ENCODE measurements around the gene RIBC1. TPM values are rescaled to one million over a fixed set of nuclear protein-coding genes. Genes with fewer than 3 reads are reported as not detected.

RIBC1 gene
- total and polyA plus RNA-seq, 9 of the 15 experiments (the other 6 are each of a cell fraction or from before 2014, with no cell fraction given): 0.07 to 0.51 (median 0.44) TPM

DNA sequence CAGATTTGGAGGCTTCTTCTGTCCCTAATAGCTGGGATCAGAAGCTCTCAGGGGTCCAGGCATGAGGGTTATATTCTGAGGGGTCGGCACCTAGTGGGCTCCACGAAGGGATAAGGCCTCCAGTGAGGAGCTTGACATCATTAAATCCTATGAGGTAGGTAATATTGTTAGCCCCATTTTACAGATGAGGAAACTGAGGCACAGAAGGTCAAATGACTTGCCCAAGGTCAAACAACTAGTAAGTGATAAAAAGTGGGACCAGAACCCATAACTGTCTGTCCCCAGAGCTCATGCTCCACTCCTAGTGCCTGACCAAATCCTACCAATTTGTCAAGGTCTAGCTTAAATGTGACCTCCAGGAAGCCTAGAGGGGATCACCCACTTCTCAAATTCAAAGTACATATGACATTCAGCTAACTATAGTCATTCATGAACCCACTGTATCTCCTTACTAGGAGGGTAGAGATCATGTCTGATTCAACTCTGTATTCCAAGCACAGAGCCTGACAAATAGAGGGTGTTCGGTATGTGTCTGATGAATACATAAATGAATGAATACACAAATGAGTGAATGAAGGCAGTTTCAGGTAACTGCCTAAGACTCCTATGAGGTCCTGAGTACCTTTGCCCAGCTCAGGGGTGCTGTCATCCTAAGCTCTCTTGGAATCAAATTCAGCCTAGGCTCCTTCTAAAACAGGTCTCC is 43.5 kb upstream of the RIBC1 start:
- in situ Hi-C loops (cut with MboI): no loop called here
- BruUV-seq (replicated peaks): TSS peak; percentile 67
- intact Hi-C loops (cut with micrococcal nuclease): no loop called here

More for the DNA sequence above, 43.5 kb upstream of the RIBC1 start:
- Histone ChIP-seq H3K27me3 (ENCODE audit: control insufficient read depth in 2 of 2, insufficient read depth in 2 of 2, low read length in 2 of 2) (no peaks in the 10 kb centered on the region), H3K9me1 (ENCODE audit: control insufficient read depth, insufficient read depth, low read length) (peaks cover 2% of the 10 kb centered on the region), H3K9me3 (replicated peaks; ENCODE audit: control insufficient read depth, insufficient read depth, low read depth, low read length) (no peaks in the 10 kb centered on the region), H3K36me3 (ENCODE audit: control insufficient read depth, insufficient read depth, low read length) (peaks cover 78% of the 10 kb centered on the region), H3K4me2 (ENCODE audit: insufficient read depth, low read length) (no peak overlapping the region), H3K79me2 (ENCODE audit: control insufficient read depth, insufficient read depth, low read length) (no peaks in the 10 kb centered on the region), H4K20me1 (replicated peaks; ENCODE audit: control insufficient read depth, insufficient read depth, low read length) (no peaks in the 10 kb centered on the region), H3K9ac (ENCODE audit: insufficient read depth in 1 of 2, low read depth in 2 of 2, low read length in 2 of 2) (no peak overlapping the region), H3K27ac (ENCODE audit: extremely low read depth, low read depth, low read length) (no peak overlapping the region), H3K4me1 (replicated peaks in 1 of 2; ENCODE audit: control insufficient read depth in 2 of 2, insufficient read depth in 2 of 2, low read length in 2 of 2) (peaks cover 9 to 20% of the 10 kb centered on the region in 2 experiments), H3K4me3 (no peak overlapping the region), H2AFZ (ENCODE audit: low read depth, low read length) (no peak overlapping the region)
- WGBS (ENCODE audit: insufficient coverage, low coverage, missing lambda C conversion rate): 100% methylated on average over 3 of the region's 3 CpGs
- TF ChIP-seq PTBP1 (IDR thresholded peaks at IDR 0.05; ENCODE audit: low read depth, low read length) (no peak), ESRRA (IDR thresholded peaks at IDR 0.05; ENCODE audit: borderline replicate concordance, low read depth) (peak; percentile 99), RCOR1 (IDR thresholded peaks at IDR 0.05; ENCODE audit: borderline replicate concordance in 1 of 2, low read depth in 2 of 2, low read length in 2 of 2) (peak in 1 of 2 experiments; percentile 50; a peak in 1 of 4 replicates), PHB (CRISPR knock-in tag; IDR thresholded peaks at IDR 0.05) (no peak), RBM25 (IDR thresholded peaks at IDR 0.05; ENCODE audit: low read depth, low read length, severe bottlenecking) (peak; percentile 87), ZNF41 (CRISPR knock-in tag; conservative IDR thresholded peaks at IDR 0.05) (no peak), CBX8 (IDR thresholded peaks at IDR 0.05; ENCODE audit: borderline replicate concordance, extremely low read depth, low read depth, low read length, poor library complexity, severe bottlenecking) (no peak), NBN (IDR thresholded peaks at IDR 0.05; ENCODE audit: low read depth) (no peak), SETDB1 (IDR thresholded peaks at IDR 0.05; ENCODE audit: low read length) (no peak), ZNF436 (CRISPR knock-in tag; IDR thresholded peaks at IDR 0.05) (no peak), POLR2AphosphoS5 (IDR thresholded peaks at IDR 0.05; ENCODE audit: control insufficient read depth, insufficient read depth, low read depth, low read length) (peak; percentile 25; the same call in 1 of the 2 replicates), ADNP (tag; IDR thresholded peaks at IDR 0.05) (peak; percentile 78), SIRT6 (IDR thresholded peaks at IDR 0.05; ENCODE audit: low read depth, low read length) (no peak), KDM1A (IDR thresholded peaks at IDR 0.05) (peak in 1 of 2 experiments; percentile 41; a peak in 2 of 4 replicates), MEIS2 (IDR thresholded peaks at IDR 0.05; ENCODE audit: partially characterized antibody) (no peak), ZNF445 (CRISPR knock-in tag; IDR thresholded peaks at IDR 0.05; ENCODE audit: low read depth) (no peak), BCOR (IDR thresholded peaks at IDR 0.05) (peak; percentile 62; the same call in 1 of the 2 replicates)
- TF ChIP-seq, protein P1, sequence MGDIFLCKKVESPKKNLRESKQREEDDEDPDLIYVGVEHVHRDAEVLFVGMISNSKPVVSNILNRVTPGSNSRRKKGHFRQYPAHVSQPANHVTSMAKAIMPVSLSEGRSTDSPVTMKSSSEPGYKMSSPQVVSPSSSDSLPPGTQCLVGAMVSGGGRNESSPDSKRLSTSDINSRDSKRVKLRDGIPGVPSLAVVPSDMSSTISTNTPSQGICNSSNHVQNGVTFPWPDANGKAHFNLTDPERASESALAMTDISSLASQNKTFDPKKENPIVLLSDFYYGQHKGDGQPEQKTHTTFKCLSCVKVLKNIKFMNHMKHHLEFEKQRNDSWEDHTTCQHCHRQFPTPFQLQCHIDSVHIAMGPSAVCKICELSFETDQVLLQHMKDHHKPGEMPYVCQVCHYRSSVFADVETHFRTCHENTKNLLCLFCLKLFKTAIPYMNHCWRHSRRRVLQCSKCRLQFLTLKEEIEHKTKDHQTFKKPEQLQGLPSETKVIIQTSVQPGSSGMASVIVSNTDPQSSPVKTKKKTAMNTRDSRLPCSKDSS (IDR thresholded peaks at IDR 0.05; ENCODE audit: low read depth, partially characterized antibody): no peak
- FAIRE-seq (no peak), ATAC-seq (no peak), DNase-seq (ENCODE audit: extremely low read depth in 1 of 4, low spot score in 3 of 4) (no peak)
- ChIA-PET POLR2A (interaction anchor here (0.5 to 1.4 kb wide), 5 partner anchors 8 to 58 kb away, joined by 3 to 4 read pairs (median 3); no protein-coding TSS in a partner anchor), CTCF (ENCODE audit: low intra/inter-chr PET ratio) (no interaction called here)
